Measurements from ENCODE around the gene IBA57.

Gene IBA57

DNA sequence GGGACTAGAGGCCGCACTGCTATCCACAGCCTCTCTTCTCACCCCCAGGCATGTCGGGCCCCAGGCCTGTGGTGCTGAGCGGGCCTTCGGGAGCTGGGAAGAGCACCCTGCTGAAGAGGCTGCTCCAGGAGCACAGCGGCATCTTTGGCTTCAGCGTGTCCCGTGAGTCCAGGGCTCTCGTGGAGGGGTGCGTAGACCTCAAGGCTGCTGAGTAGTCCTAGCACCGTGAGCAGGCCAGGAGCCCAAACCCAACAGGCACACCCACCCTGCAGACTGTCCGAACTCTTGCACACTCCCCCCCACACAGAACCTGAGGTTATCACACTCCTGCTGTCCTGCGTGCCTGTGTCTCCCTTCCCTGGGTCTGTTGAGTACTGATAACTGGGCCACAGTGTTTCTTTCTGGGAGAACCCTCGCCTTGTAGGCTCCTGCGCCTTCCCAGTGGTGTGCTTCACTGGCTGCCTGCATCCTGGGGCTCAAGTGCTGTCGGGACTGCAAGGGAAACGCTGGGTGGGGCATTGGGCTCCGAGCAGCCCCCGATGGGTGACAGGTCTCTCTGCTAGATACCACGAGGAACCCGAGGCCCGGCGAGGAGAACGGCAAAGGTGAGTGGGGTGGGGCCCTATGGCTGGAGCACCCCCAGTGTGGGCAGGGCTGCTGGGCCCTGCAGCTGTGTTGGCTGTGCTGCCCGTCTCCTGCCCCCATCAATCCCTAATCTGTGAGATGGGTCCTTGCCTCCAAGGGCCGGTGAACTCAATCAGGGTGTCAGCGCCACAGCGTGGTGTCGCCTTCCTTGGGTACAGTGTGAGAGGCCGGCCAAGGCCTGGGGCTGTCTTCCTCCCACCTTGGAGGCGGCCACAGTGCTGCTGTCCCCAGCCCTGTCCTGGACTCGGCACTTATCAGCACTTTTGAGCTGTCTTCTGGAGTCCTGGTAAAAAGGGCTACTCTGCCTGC is 19.9 kb upstream of the IBA57 start:
- DNase-seq = no peak

- no peak for DNase-seq
Measured at GRCh38 chr1:228146417-228147150, 19.0 kb upstream of the IBA57 start.

DNA sequence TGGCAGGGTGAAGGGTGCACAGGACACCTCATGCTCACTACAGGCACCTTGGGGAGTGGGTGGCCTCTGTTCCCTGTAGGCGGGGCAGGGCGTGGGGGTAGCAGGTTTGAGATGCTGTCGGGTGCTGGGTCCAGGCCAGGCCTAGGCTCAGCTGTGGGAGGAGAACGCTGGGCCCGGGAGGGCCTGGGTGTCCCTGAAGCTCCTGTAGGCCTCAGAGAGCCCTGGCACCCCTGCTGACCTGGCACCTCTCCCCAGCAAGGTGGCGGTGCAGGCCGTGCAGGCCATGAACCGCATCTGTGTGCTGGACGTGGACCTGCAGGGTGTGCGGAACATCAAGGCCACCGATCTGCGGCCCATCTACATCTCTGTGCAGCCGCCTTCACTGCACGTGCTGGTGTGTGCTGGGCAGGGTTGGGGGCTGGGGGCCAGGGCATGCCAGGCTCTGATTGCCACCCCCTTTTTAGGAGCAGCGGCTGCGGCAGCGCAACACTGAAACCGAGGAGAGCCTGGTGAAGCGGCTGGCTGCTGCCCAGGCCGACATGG is 18.4 kb upstream of the IBA57 start:
- no peak for DNase-seq

DNA sequence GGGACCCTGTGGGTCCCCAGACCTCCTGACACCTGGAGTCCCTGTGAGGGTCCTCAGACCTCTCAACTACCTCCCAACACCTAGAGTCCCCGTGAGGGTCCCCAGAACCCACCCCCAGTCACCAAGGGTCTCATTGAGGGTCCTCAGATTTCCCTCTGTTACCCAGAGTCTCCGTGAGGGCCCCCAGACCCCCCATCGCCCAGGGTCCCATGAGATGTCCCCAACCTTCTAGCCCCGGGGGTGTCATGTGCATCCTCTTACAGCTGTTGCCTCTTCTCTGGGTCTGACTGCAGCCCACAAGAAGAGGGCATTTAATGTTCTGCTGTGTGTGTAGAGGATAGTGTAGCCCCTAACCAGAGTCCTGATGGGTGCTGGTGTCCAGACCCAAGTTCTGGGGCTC is 17.8 kb upstream of the IBA57 start:
- DNase-seq = no peak

- no peak for DNase-seq
Measured at GRCh38 chr1:228148196-228148861, 17.3 kb upstream of the IBA57 start.

DNA sequence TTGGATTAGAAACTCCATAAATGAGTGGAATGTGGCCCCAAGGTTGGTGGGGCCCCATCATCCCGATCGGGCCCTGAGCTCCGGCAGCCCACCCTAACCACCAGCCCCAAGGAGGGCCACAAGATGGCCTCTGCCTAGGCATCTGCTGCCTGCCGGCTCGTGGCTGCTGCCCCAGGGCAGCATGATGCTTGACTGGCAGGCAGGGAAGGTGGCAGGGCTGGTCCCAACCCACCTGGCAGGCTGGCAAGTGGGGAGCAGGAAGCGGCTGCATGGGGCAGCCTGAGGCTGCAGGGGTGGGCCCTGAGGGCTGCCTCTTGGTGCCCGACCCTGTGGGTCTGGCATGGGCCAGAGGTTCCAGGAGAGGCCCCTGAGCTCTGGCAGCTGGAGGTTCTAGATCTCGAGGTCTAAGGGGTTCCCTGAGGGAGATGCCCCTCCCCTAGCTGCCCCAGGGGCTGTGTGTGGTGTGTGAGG is 16.6 kb upstream of the IBA57 start:
- no peak for DNase-seq

DNA sequence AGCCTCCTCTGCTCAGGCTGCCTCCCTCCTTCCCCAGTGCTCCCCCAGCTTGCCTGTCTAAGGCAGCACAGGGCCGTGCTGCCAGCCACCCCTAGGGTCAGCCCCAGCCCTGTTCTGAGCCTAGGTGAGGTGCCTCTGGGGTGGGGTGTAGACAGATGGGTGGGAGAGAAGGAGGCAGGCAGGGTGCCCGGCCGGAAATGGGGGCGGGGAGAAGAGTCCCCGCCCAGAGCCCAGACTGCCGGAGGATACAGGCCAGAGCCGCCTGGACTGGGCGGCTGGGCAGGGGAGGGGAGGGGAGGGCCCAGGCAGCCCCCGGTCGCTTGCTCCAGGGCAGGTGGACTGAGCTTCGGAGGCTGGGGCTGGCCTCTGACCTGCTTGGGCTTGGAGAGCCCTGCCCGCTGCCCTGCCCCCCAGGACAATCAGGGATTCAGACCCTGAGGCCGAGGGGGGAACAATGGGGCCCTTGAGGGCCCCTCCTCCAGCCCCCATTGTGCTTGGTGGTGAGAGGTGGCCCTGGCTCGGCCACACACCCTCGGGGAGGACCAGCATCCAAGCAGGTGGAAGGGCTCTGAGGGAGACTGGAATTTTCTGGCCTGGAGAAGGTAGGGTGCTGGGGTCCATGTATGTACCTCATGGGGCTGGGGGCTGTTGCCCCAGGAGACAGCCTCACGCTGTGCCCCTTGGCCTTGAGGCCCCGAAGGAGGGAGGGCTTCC is 16.0 kb upstream of the IBA57 start, which contains the start of gene GJC2:
GJC2 (plus strand) TSS at position 525 of the 714 bp plus-strand sequence. CDS start 7,829 bp downstream, outside the sequence.
- DNase-seq = no peak

DNA sequence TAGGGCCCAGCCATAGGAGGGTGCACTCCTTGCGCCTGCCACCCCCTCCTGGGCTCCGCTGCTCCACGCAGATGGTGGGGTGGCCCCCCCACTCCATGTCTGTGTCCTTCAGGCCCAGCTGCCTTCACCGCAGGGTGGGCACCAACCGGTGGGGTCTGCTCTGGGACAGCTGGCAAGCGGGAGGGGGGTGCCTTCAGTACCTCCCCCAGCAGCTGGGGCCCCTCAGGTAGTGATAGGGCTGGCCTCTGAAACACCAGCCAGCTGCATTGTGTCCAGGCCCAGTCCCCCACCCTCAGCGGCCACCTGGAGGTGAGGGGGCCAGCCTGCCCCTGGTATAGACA is 15.5 kb upstream of the IBA57 start:
- DNase-seq = no peak

DNA sequence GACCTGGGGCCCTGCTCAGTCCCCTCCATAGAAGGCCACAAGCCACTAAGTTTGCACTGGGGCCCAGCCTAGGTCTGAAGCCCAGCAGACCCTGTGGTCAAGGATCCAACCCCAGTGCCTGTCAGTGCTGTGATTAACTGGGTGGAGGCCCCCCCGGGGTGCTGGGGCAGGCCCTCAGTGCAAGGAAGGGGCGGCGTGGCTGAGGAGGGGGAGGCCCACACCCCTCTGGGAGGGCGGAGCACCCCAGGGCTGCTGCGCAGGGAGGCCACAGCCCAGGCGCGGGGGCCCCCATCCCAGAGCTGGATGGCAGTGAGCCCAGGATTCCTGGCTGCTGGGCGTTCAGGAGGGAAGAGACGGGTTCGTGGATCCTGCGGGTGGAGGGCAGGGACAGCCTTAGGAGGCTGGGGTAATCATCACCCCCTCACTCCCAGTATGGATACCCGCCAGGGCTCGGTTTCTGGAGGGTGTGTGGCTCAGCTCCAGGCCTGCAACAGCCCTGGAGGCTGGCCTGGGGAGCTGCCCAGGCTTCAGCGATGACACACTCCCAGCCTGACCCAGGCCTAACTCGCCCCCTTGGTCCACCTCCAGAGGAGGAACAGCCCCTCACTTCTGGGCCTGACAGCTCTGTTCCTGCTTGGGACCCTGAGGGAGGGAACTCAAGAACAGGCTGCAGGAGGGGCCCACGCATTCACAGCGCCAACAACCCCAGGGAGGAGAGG is 15.0 kb upstream of the IBA57 start:
- no peak for DNase-seq

DNA sequence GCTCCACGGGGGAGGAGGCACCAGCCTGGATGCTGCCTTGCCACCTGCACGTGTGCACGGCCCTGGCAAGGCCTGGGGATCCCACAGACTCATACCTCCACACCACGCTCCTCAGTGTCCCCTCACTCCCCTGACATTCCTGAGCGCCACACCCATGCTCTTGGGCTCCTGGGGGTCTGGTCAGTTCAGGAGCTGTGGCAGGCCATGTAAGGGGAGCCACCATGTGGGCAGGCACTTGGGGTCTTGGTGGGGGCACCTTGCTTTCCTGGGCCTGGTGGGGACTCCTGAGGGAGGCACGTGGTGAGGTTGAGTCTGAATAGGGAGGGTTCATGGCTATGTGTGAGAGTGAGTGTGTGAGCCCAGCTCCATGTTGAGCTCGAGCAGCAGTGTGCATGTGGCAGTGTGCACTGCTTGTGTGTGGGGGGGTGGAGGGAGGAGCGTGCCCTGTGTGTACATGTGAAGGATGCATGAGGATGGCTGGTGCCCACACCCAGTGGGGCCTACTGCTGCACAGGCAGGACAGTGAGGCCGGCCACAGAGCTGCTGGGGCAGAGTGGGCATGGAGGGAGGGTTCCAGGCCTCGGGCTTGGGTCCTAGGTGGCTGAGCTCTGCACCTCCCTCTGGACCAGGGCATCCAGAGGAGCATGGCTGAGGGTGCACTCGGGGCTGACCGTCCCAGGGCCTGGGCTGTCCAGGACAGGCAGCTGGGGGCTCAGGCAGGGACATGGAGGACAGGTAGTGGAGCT is 14.3 kb upstream of the IBA57 start:
- no peak for DNase-seq

GRCh38 chr1:228152097-228152917 is 13.3 kb upstream of the IBA57 start:
- DNase-seq = no peak

- DNase-seq = no peak
Measured at GRCh38 chr1:228152918-228153258, 12.7 kb upstream of the IBA57 start.

DNA sequence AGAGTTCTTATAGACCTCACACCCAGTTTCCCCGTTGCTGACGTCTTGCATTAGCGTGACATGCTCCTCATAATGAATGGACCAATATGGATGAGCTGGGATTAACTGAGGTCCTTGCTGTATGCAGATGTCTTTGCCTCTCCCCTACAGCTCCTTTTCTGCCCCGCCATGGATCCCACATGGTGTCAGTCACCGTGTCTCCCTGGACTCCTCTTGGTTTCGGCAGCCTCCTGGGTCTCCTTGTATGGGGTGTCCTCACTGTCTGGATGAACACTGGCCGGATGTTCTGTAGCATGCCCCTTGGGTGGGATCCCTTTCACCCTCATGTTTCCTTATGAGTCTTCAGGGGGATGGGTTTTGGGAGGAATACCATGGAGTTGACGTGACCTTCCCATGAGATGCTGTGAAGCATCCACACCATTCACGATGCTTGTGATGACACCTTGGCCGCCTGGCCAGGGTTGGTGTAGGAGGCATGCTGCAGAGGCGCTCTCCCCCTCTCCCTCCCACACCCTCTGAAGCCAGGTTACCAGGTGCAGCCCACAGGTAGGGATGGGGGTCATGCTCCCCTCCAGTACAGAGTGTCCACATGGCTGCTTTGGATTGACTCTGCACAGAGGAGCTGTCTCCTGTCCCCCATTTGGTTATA is 11.5 kb upstream of the IBA57 start:
- no peak for DNase-seq

GRCh38 chr1:228154670-228155571 is 10.7 kb upstream of the IBA57 start:
- DNase-seq = no peak

GRCh38 chr1:228155596-228156514 is 9.7 kb upstream of the IBA57 start:
- no peak for DNase-seq

GRCh38 chr1:228156515-228156881 is 9.1 kb upstream of the IBA57 start:
- no peak for DNase-seq

DNA sequence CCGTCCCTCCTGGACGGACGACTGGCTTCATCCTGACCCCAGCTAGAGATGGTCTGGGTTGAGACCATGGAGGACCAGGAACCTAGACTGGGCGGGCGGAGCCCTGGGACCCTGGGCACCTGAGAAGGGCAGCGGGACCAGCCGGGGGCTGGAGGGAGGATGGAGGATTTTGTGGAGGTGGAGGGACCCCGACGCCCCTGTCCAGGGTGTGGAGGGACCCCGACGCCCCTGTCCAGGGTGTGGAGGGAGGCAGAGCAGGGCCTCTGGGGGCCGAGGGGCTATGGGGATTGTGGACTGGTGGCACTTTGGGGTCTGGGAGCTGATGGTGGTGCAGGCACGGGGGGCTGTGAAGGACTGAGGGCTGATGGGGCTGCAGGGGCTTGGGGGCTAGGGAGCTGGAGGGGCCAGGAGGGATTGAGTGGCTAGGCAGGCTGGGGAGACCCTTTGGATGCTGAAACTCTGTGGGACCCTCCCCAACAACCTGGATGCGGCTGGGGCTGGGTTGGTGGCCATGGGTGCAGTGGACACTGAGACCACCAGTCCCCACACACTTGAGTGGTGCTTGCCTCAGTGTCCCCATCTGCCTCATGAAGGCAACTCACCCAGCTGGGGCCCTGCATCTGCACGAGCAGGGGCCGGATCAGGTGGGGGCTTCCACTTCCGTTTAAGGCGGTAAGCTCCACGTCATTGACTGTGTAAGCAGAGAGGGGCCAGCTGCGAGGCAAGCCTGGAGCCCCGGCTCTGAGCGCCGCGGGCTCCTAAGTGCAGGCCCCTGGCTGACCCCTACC is 8.5 kb upstream of the IBA57 start:
- DNase-seq = no peak

All from NCI-H526 treated with DMSO at 0.1 percent for 48 hours (cell line).